Left lobe of liver (tissue), 2 donors: ENCODE measurements around the gene EEF1B2. TPM values are rescaled to one million over a fixed set of nuclear protein-coding genes. Genes with fewer than 3 reads are reported as not detected.
"Not testable (repeated sequence)": the region's sequence is repeated elsewhere in the genome, so short reads cannot be mapped to it uniquely, and the experiment has no call there.

Experiments
- ATAC-seq: fragments of 200-7000 bp; cut with Tn5 transposase; one replicate; pipeline ENCODE4 v1.9.1; 2020; ENCODE audit warnings: mild to moderate bottlenecking, moderate library complexity
- DNase-seq: peaks from one replicate; pipeline ENCODE4 v3.0.0-alpha.2; 2020; ENCODE audit warnings: low spot score
- total RNA-seq: library from RNA; stranded (reverse); gene quantifications from one replicate; pipeline ENCODE4 v1.2.1, GENCODE V29; 2021
- donor health status: DM: no; HTN: no; CAD: no; lungs with moderate emphysema.
- donor health status: DM: no; HTN: yes; CAD: no.

The EEF1B2 gene
- total RNA-seq, 1 donor from 2014 or later, result 194 TPM

GRCh38 chr2:206163251-206163880, 3.7 kb downstream of the EEF1B2 start:
- DNase-seq, result no peak
- ATAC-seq, result no peak

- DNase-seq (no peak), ATAC-seq (no peak)
Measured at GRCh38 chr2:206164261-206164862, 4.7 kb downstream of the EEF1B2 start.

GRCh38 chr2:206168230-206168629, 8.5 kb downstream of the EEF1B2 start:
- ATAC-seq, DNase-seq: not testable (repeated sequence)

- not testable (repeated sequence) for DNase-seq, ATAC-seq
Measured at GRCh38 chr2:206171624-206172397, 12.1 kb downstream of the EEF1B2 start.

GRCh38 chr2:206173147-206173546, 13.5 kb downstream of the EEF1B2 start:
- DNase-seq (no peak), ATAC-seq (no peak)

GRCh38 chr2:206176121-206176520, 16.4 kb downstream of the EEF1B2 start:
- ATAC-seq (no peak), DNase-seq (no peak)

- ATAC-seq (no peak), DNase-seq (no peak)
Measured at GRCh38 chr2:206176901-206177300, 17.2 kb downstream of the EEF1B2 start.

- ATAC-seq, DNase-seq: not testable (repeated sequence)
Measured at GRCh38 chr2:206181526-206181925, 21.8 kb downstream of the EEF1B2 start.

GRCh38 chr2:206189691-206190090, 30.0 kb downstream of the EEF1B2 start:
- ATAC-seq, result no peak
- DNase-seq, result no peak

GRCh38 chr2:206190111-206190510, 30.4 kb downstream of the EEF1B2 start:
- ATAC-seq, result no peak
- DNase-seq, result no peak

GRCh38 chr2:206190689-206191088, 31.0 kb downstream of the EEF1B2 start:
- ATAC-seq (no peak), DNase-seq (no peak)

- ATAC-seq (no peak), DNase-seq (no peak)
Measured at GRCh38 chr2:206192157-206192556, 32.5 kb downstream of the EEF1B2 start.

GRCh38 chr2:206193671-206194357, 34.1 kb downstream of the EEF1B2 start:
- DNase-seq (no peak), ATAC-seq (no peak)

- no peak for DNase-seq
- ATAC-seq, result no peak
Measured at GRCh38 chr2:206198677-206199076, 39.0 kb downstream of the EEF1B2 start.

- ATAC-seq (peak; percentile 67), DNase-seq (no peak)
Measured at GRCh38 chr2:206201075-206201848, 41.6 kb downstream of the EEF1B2 start.

GRCh38 chr2:206202446-206202845, 42.8 kb downstream of the EEF1B2 start:
- ATAC-seq, result no peak
- no peak for DNase-seq

GRCh38 chr2:206203331-206203730, 43.6 kb downstream of the EEF1B2 start:
- DNase-seq, result no peak
- ATAC-seq, result no peak

- no peak for DNase-seq
- no peak for ATAC-seq
Measured at GRCh38 chr2:206204710-206205109, 45.0 kb downstream of the EEF1B2 start.

- ATAC-seq, result not testable (repeated sequence)
Measured at GRCh38 chr2:206207316-206207715, 47.6 kb downstream of the EEF1B2 start.

GRCh38 chr2:206208900-206209299, 49.2 kb downstream of the EEF1B2 start:
- DNase-seq (no peak), ATAC-seq (no peak)

More at GRCh38 chr2:206207316-206207715, 47.6 kb downstream of the EEF1B2 start:
- not testable (repeated sequence) for DNase-seq
